DMS53 treated with DMSO at 0.1 percent for 48 hours (cell line): ENCODE results near the gene NDUFAF8.

Source experiments
- DNase-seq: peaks from one replicate; lab custom pipeline; 2025; ENCODE audit not compliant: unreplicated experiment; lab: John Stamatoyannopoulos, UW

Gene NDUFAF8

DNA sequence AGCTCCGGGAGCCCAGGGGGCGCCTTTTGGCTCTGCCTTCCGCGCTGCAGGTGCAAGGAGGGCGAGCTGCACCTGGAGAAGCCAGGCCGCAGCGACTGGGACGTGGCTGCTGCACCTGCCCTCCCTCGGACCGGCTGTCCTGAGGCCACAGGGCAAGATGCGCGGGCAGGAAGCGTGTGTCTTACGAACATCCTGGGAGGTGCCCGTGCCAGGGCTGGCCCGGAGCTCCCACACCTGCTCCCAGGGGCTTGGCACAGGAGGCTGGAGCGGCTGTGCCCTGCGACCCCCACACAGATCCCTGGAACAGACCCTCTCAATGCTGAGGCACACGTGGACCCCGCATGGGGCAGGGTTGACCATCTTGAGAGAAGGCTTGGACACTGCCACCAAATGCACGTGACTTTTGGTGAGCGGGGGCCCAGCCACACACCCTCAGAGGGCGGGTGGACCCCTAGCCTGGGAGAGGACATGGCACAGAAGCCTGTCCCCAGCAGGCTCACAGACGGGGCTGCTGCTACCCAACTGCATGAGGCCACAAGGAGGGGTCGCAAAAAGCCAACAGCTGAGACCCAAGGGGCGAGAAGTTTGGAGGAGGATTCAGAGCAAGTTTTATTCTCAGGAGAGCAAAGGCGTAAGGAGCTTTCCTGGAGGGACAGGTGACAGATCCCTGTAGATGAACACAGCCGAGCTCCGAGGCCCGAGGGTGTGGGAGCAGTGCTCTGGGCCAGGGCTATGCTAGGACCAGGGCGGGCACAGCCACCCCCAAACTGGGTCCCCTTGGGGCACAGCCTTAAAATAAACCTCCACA lies 11.4 kb downstream of the NDUFAF8 start:
- no peak for DNase-seq

DNA sequence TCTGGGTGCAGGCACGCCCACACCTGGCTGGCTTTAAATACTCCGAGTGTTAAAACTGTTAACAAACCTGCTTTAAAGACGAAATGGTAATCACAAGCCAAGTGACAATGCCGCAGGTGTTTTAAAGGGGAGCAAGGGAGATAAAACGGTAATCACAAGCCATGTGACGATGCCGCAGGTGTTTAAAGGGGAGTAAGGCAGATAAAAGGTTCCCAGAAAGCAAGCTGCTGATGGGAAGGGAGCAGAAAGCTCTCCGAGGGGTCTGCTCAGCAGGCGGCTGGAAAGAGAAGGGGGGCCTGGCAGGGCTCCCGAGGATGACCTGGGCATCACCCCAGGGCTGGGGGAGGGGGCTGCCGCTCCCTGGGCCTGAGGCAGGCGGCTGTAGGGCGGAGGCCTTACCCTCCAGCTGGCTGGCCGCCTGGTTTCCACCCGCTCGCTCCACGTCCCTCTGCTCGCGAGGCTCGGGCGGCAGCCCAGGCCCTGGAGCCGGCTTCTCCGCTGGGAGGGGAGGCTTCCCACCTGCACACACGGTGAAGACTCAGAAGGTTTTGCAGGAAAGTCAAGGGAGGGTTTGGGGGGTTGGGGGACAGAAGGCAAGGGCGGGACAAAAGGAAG lies 12.1 kb downstream of the NDUFAF8 start:
- no peak for DNase-seq

DNA sequence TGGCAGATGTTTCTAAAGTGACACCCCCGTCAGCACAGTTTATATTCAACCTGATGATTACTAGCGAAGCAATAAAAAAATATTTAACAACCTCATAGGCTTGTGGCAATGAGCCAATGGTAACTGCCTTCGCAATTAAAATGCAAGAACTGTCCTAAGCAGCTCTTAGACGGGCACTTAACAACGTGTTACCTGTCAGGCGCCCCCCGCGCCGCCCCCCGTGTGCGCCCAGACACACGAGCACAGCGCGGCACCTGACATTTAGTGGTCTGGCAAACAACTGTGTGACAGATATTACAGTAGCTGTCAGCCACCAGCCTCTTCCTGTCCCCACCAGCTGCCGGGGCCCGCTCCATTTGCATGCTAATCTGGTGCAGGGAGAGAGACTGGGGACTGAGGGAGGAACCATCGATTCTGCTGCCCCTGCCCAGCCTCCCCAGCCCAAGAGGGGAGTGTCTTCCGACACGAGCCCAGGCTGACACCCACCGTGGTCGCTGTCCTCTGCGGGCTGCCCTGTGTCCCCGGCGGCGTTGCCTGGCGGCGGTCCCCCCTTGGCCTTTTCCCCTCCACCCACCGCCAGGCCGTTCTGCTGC lies 12.7 kb downstream of the NDUFAF8 start:
- DNase-seq, result no peak

GRCh38 chr17:81252326-81252986 lies 13.3 kb downstream of the NDUFAF8 start:
- DNase-seq, result no peak

DNA sequence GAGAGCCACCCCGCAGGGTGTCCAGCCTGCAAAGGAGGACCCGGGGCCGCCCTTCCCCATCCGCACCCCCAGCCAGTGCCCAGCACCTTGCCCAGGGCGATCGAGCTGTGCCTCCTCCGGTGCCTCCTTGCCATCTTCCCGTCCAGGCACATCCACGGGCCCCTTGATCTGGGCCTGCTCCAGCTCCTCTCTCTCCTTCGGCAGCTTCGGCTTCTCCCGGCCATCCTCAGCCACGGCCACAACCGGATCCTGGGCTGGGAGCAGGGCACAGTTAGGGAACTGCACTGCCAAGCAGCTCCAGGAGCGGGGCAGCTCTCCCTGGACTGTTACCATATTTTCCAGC lies 13.8 kb downstream of the NDUFAF8 start:
- DNase-seq, result no peak

DNA sequence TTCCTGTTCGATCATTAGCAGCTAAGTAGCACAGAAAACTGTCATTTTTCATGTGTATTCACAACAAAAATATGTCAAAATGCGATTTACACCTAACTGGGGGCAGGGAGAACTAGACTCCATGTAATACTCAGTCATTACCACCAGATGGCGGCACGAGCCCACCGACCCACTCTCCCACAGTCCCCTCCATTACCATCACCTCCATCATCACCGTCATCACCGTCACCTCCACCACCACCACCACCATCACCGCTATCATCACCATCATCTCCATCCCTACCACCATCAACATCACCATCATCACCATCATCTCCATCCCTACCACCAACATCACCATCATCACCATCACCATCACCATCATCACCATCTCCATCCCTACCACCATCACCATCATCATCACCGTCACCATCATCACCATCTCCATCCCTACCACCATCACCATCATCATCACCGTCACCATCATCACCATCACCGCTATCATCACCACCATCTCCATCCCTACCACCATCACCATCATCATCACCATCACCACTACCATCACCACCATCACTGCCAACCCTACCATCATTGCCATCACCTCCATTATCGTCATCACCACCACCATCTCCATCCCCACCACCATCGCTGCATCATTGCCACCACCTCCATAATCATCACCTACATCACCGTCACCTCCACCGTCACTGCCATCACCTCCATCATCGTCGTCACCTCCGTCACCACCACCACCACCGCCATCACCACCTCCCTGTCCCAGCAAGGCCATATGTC lies 14.4 kb downstream of the NDUFAF8 start:
- DNase-seq, result no peak

DNA sequence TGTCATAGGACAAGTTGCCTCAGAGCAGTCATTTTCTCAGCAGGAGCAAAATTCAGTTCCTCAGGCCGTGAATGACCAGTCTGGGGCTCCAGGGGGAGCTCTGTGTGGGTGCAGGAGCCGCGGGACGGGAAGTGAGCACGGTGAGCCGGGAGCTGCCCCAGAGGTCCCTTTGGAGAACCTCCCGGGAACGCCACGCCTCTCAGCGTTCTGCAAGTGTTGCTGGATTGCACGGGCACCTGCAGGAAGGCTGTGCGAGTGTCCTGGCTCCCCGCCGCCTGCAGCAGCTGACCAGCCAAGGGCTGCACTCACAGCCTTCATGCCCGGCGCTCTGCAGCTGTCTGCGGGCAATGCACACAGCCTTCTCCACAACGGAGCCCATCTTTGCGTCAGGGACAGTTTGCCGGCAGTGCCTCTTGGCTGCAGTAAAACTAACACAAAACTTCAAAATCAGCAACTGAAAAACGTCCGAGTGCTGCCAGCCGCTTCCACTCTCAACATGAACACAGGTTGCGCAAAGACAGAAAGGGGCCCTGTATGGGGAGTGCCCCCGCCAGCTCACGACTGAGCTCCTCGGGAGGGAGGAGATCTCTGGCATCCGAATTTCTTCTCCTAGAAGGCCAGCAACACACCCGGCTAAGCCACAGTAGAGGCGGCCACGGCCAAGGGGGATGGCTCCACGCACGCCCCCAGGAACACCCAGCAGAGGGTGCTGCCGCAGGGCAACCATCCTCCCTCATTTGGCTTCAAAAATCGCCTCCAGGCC lies 16.0 kb downstream of the NDUFAF8 start:
- no peak for DNase-seq

GRCh38 chr17:81256616-81257015 lies 17.5 kb downstream of the NDUFAF8 start:
- no peak for DNase-seq

- no peak for DNase-seq
Observed at GRCh38 chr17:81257533-81257932, 18.4 kb downstream of the NDUFAF8 start.

DNA sequence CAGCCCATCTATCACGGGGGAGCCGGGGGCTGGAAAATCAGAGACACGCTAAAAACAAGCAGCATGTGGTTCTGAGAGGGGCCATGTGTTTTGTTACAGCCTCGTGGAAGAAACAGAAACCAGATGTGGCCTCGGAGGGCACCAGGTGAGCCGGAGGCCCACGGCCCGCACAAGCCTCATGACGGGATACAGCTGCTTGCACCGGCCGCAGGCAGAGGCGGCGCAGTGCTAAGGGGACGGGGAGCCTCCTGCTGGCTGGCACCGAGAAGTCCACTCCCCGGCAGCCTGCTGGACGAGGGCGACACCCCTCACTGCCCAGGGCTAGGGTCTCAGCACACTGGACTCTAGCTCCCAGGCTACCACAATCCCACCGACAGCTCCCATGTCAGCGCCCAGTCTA lies 19.2 kb downstream of the NDUFAF8 start:
- DNase-seq, result no peak

GRCh38 chr17:81259058-81259605 lies 20.0 kb downstream of the NDUFAF8 start:
- no peak for DNase-seq

DNA sequence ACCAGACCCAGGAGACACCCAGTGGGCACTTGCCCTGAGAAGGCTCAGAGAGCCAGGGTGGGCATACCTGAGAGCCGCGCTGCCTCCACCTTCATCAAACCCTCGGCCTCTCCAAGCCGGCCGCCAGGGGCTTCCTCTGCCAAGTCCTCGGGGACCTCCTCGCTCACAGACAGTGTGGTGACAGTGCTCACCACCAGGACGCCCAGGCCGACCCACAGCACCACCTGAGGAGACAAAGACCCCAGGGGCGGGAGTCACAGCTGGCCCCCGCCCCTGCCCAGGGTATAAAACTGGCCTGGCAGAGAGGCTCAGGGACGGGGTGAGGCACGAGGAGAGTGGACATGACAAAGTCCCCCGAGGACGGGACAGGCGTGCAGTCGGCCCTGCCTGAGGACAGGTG lies 21.1 kb downstream of the NDUFAF8 start:
- DNase-seq, result no peak

- DNase-seq, result no peak
Observed at GRCh38 chr17:81260641-81261040, 21.5 kb downstream of the NDUFAF8 start.

DNA sequence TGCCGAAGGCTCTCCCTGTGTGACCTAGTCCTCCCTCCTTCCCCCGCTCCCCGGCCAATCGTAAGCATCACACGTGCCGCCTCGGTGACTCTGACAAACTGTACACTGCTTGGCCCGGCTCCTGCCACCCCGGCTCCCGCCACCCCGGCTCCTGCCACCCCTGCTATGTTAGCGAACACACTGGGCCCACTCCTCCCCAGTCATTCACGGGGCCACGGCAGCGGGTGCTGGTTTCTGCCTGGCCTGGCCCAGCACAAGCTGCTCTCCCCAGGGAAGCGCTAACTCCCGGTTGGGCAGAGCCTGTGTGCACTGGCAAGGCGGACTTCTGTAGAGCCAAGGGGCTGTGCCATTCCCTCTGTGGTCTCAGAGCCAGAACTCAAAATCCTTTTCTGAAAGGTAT lies 22.0 kb downstream of the NDUFAF8 start:
- DNase-seq, result no peak

- no peak for DNase-seq
Observed at GRCh38 chr17:81261582-81262336, 22.6 kb downstream of the NDUFAF8 start.

GRCh38 chr17:81263371-81264181 lies 24.5 kb downstream of the NDUFAF8 start:
- DNase-seq, result no peak

- no peak for DNase-seq
Observed at GRCh38 chr17:81264640-81265039, 25.5 kb downstream of the NDUFAF8 start.

DNA sequence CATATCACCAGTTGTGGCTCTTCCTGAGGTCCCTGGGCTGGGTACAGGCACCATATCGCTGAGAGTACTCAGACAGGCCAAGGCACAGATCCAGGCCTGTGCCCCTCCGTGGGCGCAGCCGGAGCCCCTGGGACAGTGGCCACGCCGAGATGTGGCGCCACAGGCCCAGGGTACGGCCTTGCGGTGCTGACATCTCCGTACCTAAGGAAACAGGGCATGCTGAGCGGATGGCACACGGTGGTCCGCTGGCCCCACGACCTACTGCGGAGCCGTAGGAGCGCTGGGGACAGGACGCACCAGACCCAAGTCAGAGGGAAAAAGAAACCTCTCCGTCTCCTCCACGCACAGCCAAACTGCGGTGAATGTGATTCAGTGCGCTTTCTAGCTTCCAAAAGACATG lies 26.5 kb downstream of the NDUFAF8 start:
- no peak for DNase-seq
